Naive thymus-derived CD8-positive, alpha-beta T cell (primary cell): ENCODE measurements around the gene CORIN. TPM values are rescaled to one million over a fixed set of nuclear protein-coding genes. Genes with fewer than 3 reads are reported as not detected.
A peak's percentile ranks its signal among the peaks of the same experiment; 100 is the strongest.
"Not testable (repeated sequence)": the region's sequence is repeated elsewhere in the genome, so short reads cannot be mapped to it uniquely, and the experiment has no call there.

Experiments
- ATAC-seq, 2 donors: fragments of 150-1000 bp; cut with Tn5 transposase in 1 of 2; sonication (Bioruptor Pico), chemical (Tn5 transposase) in 1 of 2; 1 replicate in 1 of 2; 2 replicates in 1 of 2; pipeline ENCODE4 v1.10.0; 2021; ENCODE audit warnings: mild to moderate bottlenecking in 2 of 2, moderate library complexity in 2 of 2
- POLR2A ChIA-PET: fragments of 350-600 bp; sonication (Branson Sonifier 250); formaldehyde crosslinking; loops from one replicate; lab custom pipeline; 2021; ENCODE audit warnings: antibody characterized with exemption; lab: Charles Lee
- DNase-seq, 10 donors: peaks; one replicate each; pipeline versions ENCODE4 v3.0.0 to v3.0.0-alpha.2; 2020 to 2022
- H3K27ac Mint-ChIP-seq, 10 donors: one replicate each; pipeline ENCODE4 v1.8.0; 2020 to 2022; ENCODE audit warnings: mild to moderate bottlenecking in 10 of 10, mixed read lengths in 10 of 10, moderate library complexity in 4 of 10, inconsistent platforms in 1 of 10
- H3K27me3 Mint-ChIP-seq, 5 donors: one replicate each; pipeline ENCODE4 v1.8.0; 2021 to 2022; ENCODE audit warnings: mixed read lengths in 5 of 5
- H3K36me3 Mint-ChIP-seq, 3 donors: one replicate each; pipeline ENCODE4 v1.8.0; 2020 to 2022; ENCODE audit warnings: mixed read lengths in 3 of 3, mild to moderate bottlenecking in 2 of 3, inconsistent platforms in 1 of 3
- H3K4me1 Mint-ChIP-seq, 4 donors: one replicate each; pipeline ENCODE4 v1.8.0; 2021 to 2022; ENCODE audit warnings: mixed read lengths in 4 of 4
- H3K4me3 Mint-ChIP-seq, 10 donors: one replicate each; pipeline ENCODE4 v1.8.0; 2020 to 2022; ENCODE audit warnings: mild to moderate bottlenecking in 10 of 10, mixed read lengths in 10 of 10, moderate library complexity in 6 of 10, inconsistent platforms in 1 of 10
- H3K9me3 Mint-ChIP-seq, 9 donors: one replicate each; pipeline ENCODE4 v1.8.0; 2020 to 2022; ENCODE audit warnings: mixed read lengths in 9 of 9, mild to moderate bottlenecking in 3 of 9, inconsistent platforms in 1 of 9, moderate library complexity in 1 of 9
- polyA plus RNA-seq, 3 donors: library from polyadenylated mRNA; unstranded; fragments of 300-500 nt; fragmentation: Illumina TruSeq; gene quantifications; one replicate each; pipeline ENCODE4 v1.2.3, GENCODE V29; 2021
- total RNA-seq, 8 experiments: library from RNA in 2 of 8; stranded (reverse) in 2 of 8; gene quantifications; one replicate each; pipeline ENCODE4 v1.2.3 and lab custom pipeline; 2021 to 2026

The CORIN gene
- total and polyA plus RNA-seq, 5 experiments from 2014 or later, result 0.05 to 0.49 (median 0.31) TPM; not detected in 2

GRCh38 chr4:47711646-47712045, 126.2 kb downstream of the CORIN start:
- DNase-seq (no peak), ATAC-seq (no peak)
- H3K9me3 Mint-ChIP-seq, result no peaks in the 10 kb centered on the region
- H3K4me3 Mint-ChIP-seq, result no peak overlapping the region
- H3K4me1 Mint-ChIP-seq, result no peaks in the 10 kb centered on the region
- H3K27ac Mint-ChIP-seq, result no peak overlapping the region
- POLR2A ChIA-PET, result no interaction called here
- peaks cover 11 to 51% (median 21%) of the 10 kb centered on the region in 5 donors for H3K27me3 Mint-ChIP-seq
- H3K36me3 Mint-ChIP-seq, result no peaks in the 10 kb centered on the region

GRCh38 chr4:47711183-47711582, 126.7 kb downstream of the CORIN start:
- no peak for ATAC-seq

GRCh38 chr4:47706352-47706751, 131.5 kb downstream of the CORIN start:
- H3K4me3 Mint-ChIP-seq, H3K9me3 Mint-ChIP-seq, H3K36me3 Mint-ChIP-seq, ATAC-seq, POLR2A ChIA-PET, DNase-seq, H3K4me1 Mint-ChIP-seq, H3K27ac Mint-ChIP-seq: not testable (repeated sequence)
- peaks cover 10 to 48% (median 27%) of the 10 kb centered on the region in 5 donors for H3K27me3 Mint-ChIP-seq

More at GRCh38 chr4:47711183-47711582, 126.7 kb downstream of the CORIN start:
- no peaks in the 10 kb centered on the region for H3K9me3 Mint-ChIP-seq
- no peaks in the 10 kb centered on the region for H3K4me1 Mint-ChIP-seq
- H3K36me3 Mint-ChIP-seq, result no peaks in the 10 kb centered on the region
- no peak overlapping the region for H3K4me3 Mint-ChIP-seq
- POLR2A ChIA-PET, result no interaction called here
- H3K27me3 Mint-ChIP-seq, result peaks cover 11 to 55% (median 26%) of the 10 kb centered on the region in 5 donors
- no peak for DNase-seq
- H3K27ac Mint-ChIP-seq, result no peak overlapping the region

- H3K27ac Mint-ChIP-seq, result no peak overlapping the region
- POLR2A ChIA-PET, result no interaction called here
Observed at GRCh38 chr4:47705326-47705981, 132.4 kb downstream of the CORIN start.

GRCh38 chr4:47704693-47705325, 133.1 kb downstream of the CORIN start:
- ATAC-seq, result peak in 1 of 2 donors; percentile 36
- no peaks in the 10 kb centered on the region for H3K9me3 Mint-ChIP-seq
- H3K4me1 Mint-ChIP-seq, result peaks cover 0 to 2% (median 0%) of the 10 kb centered on the region in 4 donors
- POLR2A ChIA-PET, result no interaction called here
- no peaks in the 10 kb centered on the region for H3K36me3 Mint-ChIP-seq
- no peak overlapping the region for H3K4me3 Mint-ChIP-seq
- H3K27ac Mint-ChIP-seq, result peak overlapping the region in 1 of 10 donors; percentile 37
- H3K27me3 Mint-ChIP-seq, result peaks cover 7 to 48% (median 21%) of the 10 kb centered on the region in 5 donors
- DNase-seq, result no peak

More at GRCh38 chr4:47705326-47705981, 132.4 kb downstream of the CORIN start:
- Mint-ChIP-seq H3K27me3 (peaks cover 6 to 48% (median 21%) of the 10 kb centered on the region in 5 donors), H3K36me3 (no peaks in the 10 kb centered on the region), H3K9me3 (no peaks in the 10 kb centered on the region), H3K4me1 (peaks cover 0 to 2% (median 0%) of the 10 kb centered on the region in 4 donors), H3K4me3 (no peak overlapping the region)
- no peak for ATAC-seq
- DNase-seq, result no peak

GRCh38 chr4:47703956-47704355, 133.9 kb downstream of the CORIN start:
- Mint-ChIP-seq H3K4me1 (peaks cover 0 to 2% (median 0%) of the 10 kb centered on the region in 4 donors), H3K9me3 (no peaks in the 10 kb centered on the region), H3K36me3 (no peaks in the 10 kb centered on the region), H3K27me3 (peaks cover 7 to 52% (median 19%) of the 10 kb centered on the region in 5 donors), H3K27ac (peak overlapping the region in 1 of 10 donors; percentile 15), H3K4me3 (no peak overlapping the region)
- POLR2A ChIA-PET, result no interaction called here
- DNase-seq (no peak), ATAC-seq (no peak)

GRCh38 chr4:47703008-47703407, 134.9 kb downstream of the CORIN start:
- no peaks in the 10 kb centered on the region for H3K36me3 Mint-ChIP-seq
- H3K4me1 Mint-ChIP-seq, result peaks cover 0 to 2% (median 0%) of the 10 kb centered on the region in 4 donors
- no peak overlapping the region for H3K27ac Mint-ChIP-seq
- DNase-seq, result no peak
- H3K9me3 Mint-ChIP-seq, result no peaks in the 10 kb centered on the region
- no peak overlapping the region for H3K4me3 Mint-ChIP-seq
- POLR2A ChIA-PET, result no interaction called here
- H3K27me3 Mint-ChIP-seq, result peaks cover 9 to 50% (median 17%) of the 10 kb centered on the region in 5 donors
- no peak for ATAC-seq

GRCh38 chr4:47701286-47701685, 136.6 kb downstream of the CORIN start:
- H3K27me3 Mint-ChIP-seq, result peaks cover 14 to 54% (median 21%) of the 10 kb centered on the region in 5 donors
- no peak for ATAC-seq
- H3K27ac Mint-ChIP-seq, result no peak overlapping the region
- DNase-seq, result no peak
- peaks cover 0 to 2% (median 0%) of the 10 kb centered on the region in 4 donors for H3K4me1 Mint-ChIP-seq
- no peaks in the 10 kb centered on the region for H3K36me3 Mint-ChIP-seq
- no peaks in the 10 kb centered on the region for H3K9me3 Mint-ChIP-seq
- H3K4me3 Mint-ChIP-seq, result no peak overlapping the region
- POLR2A ChIA-PET, result no interaction called here

- POLR2A ChIA-PET, result no interaction called here
- no peaks in the 10 kb centered on the region for H3K9me3 Mint-ChIP-seq
Observed at GRCh38 chr4:47698837-47699236, 139.0 kb downstream of the CORIN start.

GRCh38 chr4:47696823-47697222, 141.0 kb downstream of the CORIN start:
- Mint-ChIP-seq H3K4me3 (no peak overlapping the region), H3K9me3 (no peaks in the 10 kb centered on the region), H3K36me3 (no peaks in the 10 kb centered on the region), H3K27me3 (peaks cover 13 to 53% (median 18%) of the 10 kb centered on the region in 5 donors), H3K27ac (no peak overlapping the region), H3K4me1 (no peaks in the 10 kb centered on the region)
- POLR2A ChIA-PET, result no interaction called here
- ATAC-seq (no peak), DNase-seq (no peak)

More at GRCh38 chr4:47698837-47699236, 139.0 kb downstream of the CORIN start:
- no peak for DNase-seq
- H3K36me3 Mint-ChIP-seq, result no peaks in the 10 kb centered on the region
- no peak overlapping the region for H3K27ac Mint-ChIP-seq
- H3K27me3 Mint-ChIP-seq, result peaks cover 17 to 50% (median 19%) of the 10 kb centered on the region in 5 donors
- ATAC-seq, result no peak
- no peaks in the 10 kb centered on the region for H3K4me1 Mint-ChIP-seq
- no peak overlapping the region for H3K4me3 Mint-ChIP-seq

GRCh38 chr4:47695260-47695659, 142.6 kb downstream of the CORIN start:
- Mint-ChIP-seq H3K27ac (no peak overlapping the region), H3K4me3 (no peak overlapping the region), H3K27me3 (peaks cover 13 to 42% (median 16%) of the 10 kb centered on the region in 5 donors), H3K4me1 (no peaks in the 10 kb centered on the region), H3K9me3 (no peaks in the 10 kb centered on the region), H3K36me3 (no peaks in the 10 kb centered on the region)
- no peak for ATAC-seq
- POLR2A ChIA-PET, result no interaction called here
- DNase-seq, result no peak

GRCh38 chr4:47694322-47694721, 143.5 kb downstream of the CORIN start:
- DNase-seq, result no peak
- Mint-ChIP-seq H3K4me3 (no peak overlapping the region), H3K9me3 (no peaks in the 10 kb centered on the region), H3K36me3 (no peaks in the 10 kb centered on the region), H3K27ac (no peak overlapping the region), H3K27me3 (peaks cover 10 to 33% (median 14%) of the 10 kb centered on the region in 5 donors), H3K4me1 (no peaks in the 10 kb centered on the region)
- POLR2A ChIA-PET, result no interaction called here
- no peak for ATAC-seq

GRCh38 chr4:47692691-47693090, 145.2 kb downstream of the CORIN start:
- POLR2A ChIA-PET, result no interaction called here
- Mint-ChIP-seq H3K27ac (no peak overlapping the region), H3K9me3 (no peaks in the 10 kb centered on the region), H3K4me3 (no peak overlapping the region), H3K4me1 (no peaks in the 10 kb centered on the region), H3K36me3 (no peaks in the 10 kb centered on the region), H3K27me3 (peaks cover 8 to 23% (median 10%) of the 10 kb centered on the region in 5 donors)
- DNase-seq (no peak), ATAC-seq (no peak)
